Bronchial epithelial cell (primary cell): ENCODE results near the gene GSTA2. TPM values are rescaled to one million over a fixed set of nuclear protein-coding genes. Genes with fewer than 3 reads are reported as not detected.
"Not testable (repeated sequence)": the region's sequence is repeated elsewhere in the genome, so short reads cannot be mapped to it uniquely, and the experiment has no call there.

Experiments
- DNase-seq: peaks from one replicate; pipeline ENCODE4 v3.0.0-alpha.2; 2010; ENCODE audit warnings: low read depth
- FAIRE-seq: peaks from 2 replicates; lab custom pipeline; 2011; peaks lifted over from hg19 to GRCh38; lab: Jason Lieb, UNC
- H3K27me3 ChIP-seq: 2 replicates; pipeline ENCODE4 v1.5.1; 2011; ENCODE audit warnings: low read length; ENCODE audit not compliant: control insufficient read depth, insufficient read depth
- H3K36me3 ChIP-seq: 2 replicates; pipeline ENCODE4 v1.5.1; 2011; ENCODE audit warnings: low read length; ENCODE audit not compliant: control insufficient read depth, insufficient read depth
- H3K4me3 ChIP-seq: 2 replicates; pipeline ENCODE4 v1.5.1; 2011; ENCODE audit warnings: mild to moderate bottlenecking, low read depth, low read length, control low read depth
- total RNA-seq: library from RNA; depleted of rRNA; stranded (reverse); fragments of >200 nt; gene quantifications from 2 replicates; pipeline ENCODE4 v1.2.1, GENCODE V29; 2014
- TF ChIP-seq, protein P1 (sequence below): IDR thresholded peaks from 2 replicates; pipeline ENCODE4 v1.5.1; 2011; ENCODE audit warnings: mild to moderate bottlenecking, moderate library complexity, low read length, control low read depth, inconsistent platforms; ENCODE audit not compliant: insufficient read depth, severe bottlenecking

GSTA2 gene
- total RNA-seq: not detected in 2 replicates

DNA sequence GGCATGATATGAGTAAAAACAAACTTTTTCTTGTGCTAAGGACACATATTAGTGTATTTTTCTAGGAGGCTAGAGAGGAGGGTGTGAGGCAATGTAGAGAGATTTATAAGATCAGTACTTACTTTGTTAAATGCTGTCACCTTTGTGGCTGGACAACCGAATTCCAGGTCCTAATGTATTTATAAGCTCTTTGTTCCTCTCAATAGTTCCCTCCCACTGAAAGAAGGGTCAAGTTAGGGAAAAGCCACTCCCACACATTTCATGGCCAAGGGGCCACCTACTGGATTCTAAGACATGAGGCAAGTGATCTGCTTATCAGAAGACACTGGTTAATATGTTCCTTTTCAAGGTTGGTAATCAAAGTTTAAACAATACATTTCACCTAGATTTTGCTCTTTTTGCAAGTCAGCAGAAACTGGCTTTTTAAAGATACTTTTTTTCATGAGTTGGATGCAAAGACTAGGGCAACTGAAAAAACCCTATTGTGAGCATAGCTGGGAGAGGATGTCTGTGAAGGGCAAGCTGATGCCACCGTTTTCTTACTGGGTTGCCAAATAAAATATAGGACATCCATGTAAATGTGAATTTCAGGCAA, at the start of gene GSTA2:
Gene GSTA2 (minus strand): TSS at position 154 of the 595 bp plus-strand sequence. CDS start 5,528 bp downstream, outside the sequence.
- H3K27me3 ChIP-seq, FAIRE-seq, H3K4me3 ChIP-seq, H3K36me3 ChIP-seq: not testable (repeated sequence)
- peak; percentile 21 for DNase-seq

DNA sequence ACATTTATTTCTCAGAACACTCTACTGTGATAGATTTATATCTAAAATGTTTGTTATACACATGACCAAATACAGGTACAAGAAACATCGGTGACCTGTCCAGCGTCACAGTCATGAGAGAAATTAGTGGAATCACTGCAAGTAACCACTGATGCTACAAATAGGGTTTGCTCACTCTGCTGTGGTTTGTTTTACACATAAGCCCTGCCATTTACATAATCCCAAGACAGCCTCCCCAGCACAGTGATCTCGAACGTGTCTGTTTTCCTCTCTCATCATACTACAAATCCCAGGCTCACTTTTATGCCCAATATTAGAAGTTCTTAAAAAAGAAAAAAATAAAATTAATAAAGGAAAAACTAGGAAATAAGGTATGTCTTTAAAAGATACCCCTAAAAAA, 46.5 kb upstream of the GSTA2 start:
- not testable (repeated sequence) for H3K36me3 ChIP-seq, H3K27me3 ChIP-seq, DNase-seq, FAIRE-seq, H3K4me3 ChIP-seq

DNA sequence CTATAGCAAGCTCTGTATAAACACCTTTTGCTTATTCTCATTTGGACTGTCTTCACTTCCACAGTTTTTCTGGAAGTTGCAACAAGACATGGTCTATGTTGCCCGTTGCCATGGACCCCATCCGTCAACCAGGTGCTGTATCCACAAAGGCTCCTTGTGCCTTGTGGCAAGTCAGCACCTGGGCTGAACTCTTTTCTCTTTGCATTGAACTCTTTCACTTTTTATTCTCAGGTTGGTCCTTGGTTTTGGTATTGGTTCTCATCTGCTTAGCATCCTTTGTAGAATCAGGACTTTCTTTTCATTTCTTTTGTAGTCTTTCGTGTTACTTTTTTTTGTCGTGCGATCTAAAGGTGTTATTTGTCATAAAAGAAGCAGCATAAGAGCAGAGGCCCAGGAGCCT, 45.4 kb upstream of the GSTA2 start:
- Histone ChIP-seq H3K27me3 (peaks cover 3% of the 10 kb centered on the region), H3K4me3 (no peak overlapping the region), H3K36me3 (no peaks in the 10 kb centered on the region)
- TF ChIP-seq, protein P1, sequence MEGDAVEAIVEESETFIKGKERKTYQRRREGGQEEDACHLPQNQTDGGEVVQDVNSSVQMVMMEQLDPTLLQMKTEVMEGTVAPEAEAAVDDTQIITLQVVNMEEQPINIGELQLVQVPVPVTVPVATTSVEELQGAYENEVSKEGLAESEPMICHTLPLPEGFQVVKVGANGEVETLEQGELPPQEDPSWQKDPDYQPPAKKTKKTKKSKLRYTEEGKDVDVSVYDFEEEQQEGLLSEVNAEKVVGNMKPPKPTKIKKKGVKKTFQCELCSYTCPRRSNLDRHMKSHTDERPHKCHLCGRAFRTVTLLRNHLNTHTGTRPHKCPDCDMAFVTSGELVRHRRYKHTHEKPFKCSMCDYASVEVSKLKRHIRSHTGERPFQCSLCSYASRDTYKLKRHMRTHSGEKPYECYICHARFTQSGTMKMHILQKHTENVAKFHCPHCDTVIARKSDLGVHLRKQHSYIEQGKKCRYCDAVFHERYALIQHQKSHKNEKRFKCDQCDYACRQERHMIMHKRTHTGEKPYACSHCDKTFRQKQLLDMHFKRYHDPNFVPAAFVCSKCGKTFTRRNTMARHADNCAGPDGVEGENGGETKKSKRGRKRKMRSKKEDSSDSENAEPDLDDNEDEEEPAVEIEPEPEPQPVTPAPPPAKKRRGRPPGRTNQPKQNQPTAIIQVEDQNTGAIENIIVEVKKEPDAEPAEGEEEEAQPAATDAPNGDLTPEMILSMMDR: no peak
- FAIRE-seq (no peak), DNase-seq (no peak)

DNA sequence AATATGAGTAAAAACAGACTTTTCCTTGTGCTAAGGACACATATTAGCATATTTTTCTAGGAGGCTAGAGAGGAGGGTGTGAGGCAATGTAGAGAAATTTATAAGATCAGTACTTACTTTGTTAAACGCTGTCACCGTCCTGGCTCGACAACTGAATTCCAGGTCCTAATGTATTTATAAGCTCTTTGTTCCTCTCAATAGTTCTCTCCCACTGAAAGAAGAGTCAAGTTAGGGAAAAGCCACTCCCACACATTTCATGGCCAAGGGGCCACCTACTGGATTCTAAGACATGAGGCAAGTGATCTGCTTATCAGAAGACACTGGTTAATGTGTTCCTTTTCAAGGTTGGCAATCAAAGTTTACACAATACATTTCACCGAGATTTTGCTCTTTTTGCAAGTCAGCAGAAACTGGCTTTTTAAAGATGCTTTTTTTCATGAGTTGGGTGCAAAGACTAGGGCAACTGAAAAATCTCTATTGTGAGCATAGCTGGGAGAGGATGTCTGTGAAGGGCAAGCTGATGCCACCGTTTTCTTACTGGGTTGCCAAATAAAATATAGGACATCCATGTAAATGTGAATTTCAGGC, 40.5 kb upstream of the GSTA2 start, which contains the start of gene GSTA1:
Gene GSTA1 (minus strand): TSS at position 149 of the 588 bp plus-strand sequence. CDS start 4,549 bp downstream, outside the sequence.
- not testable (repeated sequence) for H3K4me3 ChIP-seq, H3K36me3 ChIP-seq, H3K27me3 ChIP-seq, FAIRE-seq, DNase-seq

DNA sequence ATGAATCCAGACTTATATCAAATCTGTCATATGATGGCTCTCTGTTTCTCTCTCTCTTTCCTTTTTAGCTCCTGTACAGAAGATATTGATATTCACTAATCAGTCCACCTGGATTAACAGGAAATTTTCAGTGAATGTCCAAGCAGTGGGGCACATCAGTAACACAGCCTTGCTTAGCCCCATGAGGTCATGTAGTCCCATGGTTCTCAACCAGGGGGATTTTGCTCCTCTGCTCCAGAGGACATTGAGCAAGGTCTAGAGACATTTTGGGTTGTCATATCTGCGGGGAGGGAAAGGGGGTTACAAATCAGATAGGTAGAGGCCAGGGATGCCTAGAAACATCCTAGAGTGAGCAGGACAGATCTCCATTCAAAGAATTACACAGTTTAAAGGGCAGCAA, 39.5 kb upstream of the GSTA2 start:
- Histone ChIP-seq H3K4me3 (no peak overlapping the region), H3K36me3 (no peaks in the 10 kb centered on the region), H3K27me3 (peaks cover 1% of the 10 kb centered on the region)
- TF ChIP-seq, protein P1: no peak
- no peak for FAIRE-seq
- no peak for DNase-seq

DNA sequence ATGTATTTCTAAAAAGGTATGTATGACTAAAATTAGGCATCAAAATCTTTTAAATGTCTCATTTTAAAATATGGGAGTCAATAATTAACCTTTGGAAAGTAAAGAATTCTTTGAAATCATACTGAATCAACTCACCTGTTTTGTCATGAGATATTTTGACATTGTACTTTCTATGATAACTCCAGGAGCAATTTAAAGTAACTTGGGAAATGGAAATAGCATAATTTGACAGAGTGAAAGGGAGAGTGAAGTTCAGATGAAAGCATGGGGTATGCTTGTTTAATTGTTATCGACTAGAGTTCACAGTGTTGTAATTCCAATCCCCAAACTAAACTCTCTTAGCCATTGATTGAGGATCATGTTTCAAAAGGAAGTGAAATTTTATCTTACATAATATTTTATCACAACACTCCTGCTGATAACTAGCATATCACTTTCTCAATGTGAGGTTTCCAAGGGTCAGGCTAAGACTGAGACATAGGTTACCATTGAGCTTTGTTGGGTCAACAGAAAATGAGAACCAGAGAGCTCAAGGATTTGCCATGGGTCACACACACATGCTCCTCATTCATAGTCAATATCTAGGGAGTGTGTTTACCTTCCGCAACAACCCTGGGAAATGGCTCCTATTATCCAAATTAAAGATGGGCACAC, 38.0 kb upstream of the GSTA2 start:
- TF ChIP-seq, protein P1: no peak
- DNase-seq (no peak), FAIRE-seq (no peak)
- Histone ChIP-seq H3K27me3 (no peaks in the 10 kb centered on the region), H3K4me3 (no peak overlapping the region), H3K36me3 (no peaks in the 10 kb centered on the region)

DNA sequence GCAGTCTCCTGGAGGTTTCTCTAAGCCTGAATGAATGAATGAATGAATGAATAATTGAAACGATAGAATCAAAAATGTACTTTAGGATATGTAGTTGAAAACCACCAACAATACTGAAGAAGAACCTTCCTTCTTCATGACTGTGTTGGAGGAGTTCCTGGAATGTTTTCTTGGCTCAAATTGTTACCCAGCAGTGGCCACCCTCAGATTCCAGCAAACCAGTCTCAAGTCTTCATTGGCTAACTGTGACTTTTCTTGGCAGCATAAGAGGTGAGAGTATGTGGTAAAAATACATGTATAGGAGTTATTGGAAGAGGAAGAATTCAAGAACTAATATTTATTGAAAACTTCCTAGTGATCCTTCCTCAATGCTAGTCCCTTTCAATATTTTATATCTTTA, 36.0 kb upstream of the GSTA2 start:
- not testable (repeated sequence) for H3K36me3 ChIP-seq, DNase-seq, H3K27me3 ChIP-seq, H3K4me3 ChIP-seq, FAIRE-seq

DNA sequence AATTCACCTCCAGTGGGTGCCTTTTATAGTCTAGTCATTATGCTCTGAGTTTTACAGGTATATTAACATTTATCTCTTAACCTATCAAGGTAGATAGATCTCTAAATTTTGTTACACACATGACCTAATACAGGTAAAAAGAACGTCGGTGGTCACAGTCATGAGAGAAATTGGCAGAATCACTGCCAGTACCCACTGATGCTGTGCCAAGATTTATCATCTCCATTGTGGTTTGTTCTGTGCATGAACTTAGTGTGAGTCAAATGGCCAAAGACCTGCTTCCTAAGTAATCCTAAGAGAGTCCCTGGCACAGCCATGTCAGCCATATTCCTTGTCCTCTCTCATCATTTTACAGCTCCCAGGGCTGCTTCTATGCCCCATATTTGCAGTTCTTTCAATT, 31.1 kb upstream of the GSTA2 start:
- FAIRE-seq: peak; percentile 18
- DNase-seq, H3K27me3 ChIP-seq, H3K4me3 ChIP-seq, H3K36me3 ChIP-seq: not testable (repeated sequence)
